H1 (cell line): ENCODE data around the gene PDXDC1.
"Not testable (repeated sequence)": the region's sequence is repeated elsewhere in the genome, so short reads cannot be mapped to it uniquely, and the experiment has no call there.

Experiments used
- CEBPB ChIP-seq: IDR thresholded peaks from 2 replicates; pipeline ENCODE4 v1.6.1; 2012; ENCODE audit warnings: low read depth, low read length
- CTCF ChIP-seq, 3 experiments: IDR thresholded peaks; 1 replicate in 2 of 3; 2 replicates in 1 of 3; pipeline versions ENCODE4 v1.5.1 to v1.6.1; 2011; ENCODE audit warnings: low read length in 3 of 3, mild to moderate bottlenecking in 3 of 3, inconsistent platforms in 2 of 3, low read depth in 1 of 3, moderate library complexity in 1 of 3; ENCODE audit not compliant: insufficient read depth in 1 of 3; ENCODE audit errors: control extremely low read depth in 1 of 3
- POLR2AphosphoS5 ChIP-seq: IDR thresholded peaks from 2 replicates; pipeline ENCODE4 v1.6.1; 2011; ENCODE audit warnings: low read depth, low read length
- SP1 ChIP-seq: IDR thresholded peaks from 2 replicates; pipeline ENCODE4 v1.6.1; 2011; ENCODE audit warnings: low read depth, low read length
- YY1 ChIP-seq: IDR thresholded peaks from 2 replicates; pipeline ENCODE4 v1.6.1; 2011; ENCODE audit warnings: low read depth, mild to moderate bottlenecking, low read length

- TF ChIP-seq YY1; SP1; CEBPB; CTCF (IDR thresholded peaks at IDR 0.05; ENCODE audit: control extremely low read depth in 1 of 3, insufficient read depth in 1 of 3, low read depth in 1 of 3, low read length in 3 of 3); POLR2AphosphoS5: not testable (repeated sequence)
Measured at GRCh38 chr16:14989291-14990281, 14.8 kb downstream of the PDXDC1 start.
